ENCODE results near the gene PHACTR3. TPM values are rescaled to one million over a fixed set of nuclear protein-coding genes. Genes with fewer than 3 reads are reported as not detected.

PHACTR3 gene
- total and polyA plus RNA-seq, 4 donors = 0.14 to 0.42 (median 0.17) TPM

GRCh38 chr20:59617221-59617620 is 12.9 kb downstream of the PHACTR3 start:
- 45% methylated on average over 2 of the region's 2 CpGs for WGBS
- no peak overlapping the region for H3K27ac ChIP-seq (ENCODE audit: low read depth in 1 of 2, low read length in 2 of 2)
- H3K9me3 ChIP-seq (ENCODE audit: control insufficient read depth in 4 of 4, low read length in 3 of 4) = no peaks in the 10 kb centered on the region
- no peaks in the 10 kb centered on the region for H3K36me3 ChIP-seq (ENCODE audit: control insufficient read depth in 4 of 4, insufficient read depth in 3 of 4, low read depth in 1 of 4, low read length in 3 of 4)
- no peak overlapping the region for H3K4me3 ChIP-seq (ENCODE audit: low read depth in 1 of 3, low read length in 3 of 3)
- H3K4me1 ChIP-seq (ENCODE audit: control insufficient read depth in 4 of 4, insufficient read depth in 4 of 4, low read length in 3 of 4) = no peaks in the 10 kb centered on the region
- peaks cover 0 to 9% (median 0%) of the 10 kb centered on the region in 4 donors for H3K27me3 ChIP-seq (ENCODE audit: control insufficient read depth in 4 of 4, insufficient read depth in 4 of 4, low read length in 3 of 4)
- no peak for TF ChIP-seq FOXA2 (IDR thresholded peaks at IDR 0.05)
- no peak for TF ChIP-seq RAD21 (IDR thresholded peaks at IDR 0.05)
- TF ChIP-seq ZBTB33 (IDR thresholded peaks at IDR 0.05) = no peak
- no peak for TF ChIP-seq RXRA (IDR thresholded peaks at IDR 0.05)
- no peak for TF ChIP-seq SP1 (IDR thresholded peaks at IDR 0.05)
- TF ChIP-seq MAX (IDR thresholded peaks at IDR 0.05) = no peak
- TF ChIP-seq NR2F2 (IDR thresholded peaks at IDR 0.05) = no peak
- no peak for TF ChIP-seq TAF1 (conservative IDR thresholded peaks at IDR 0.05)
- no peak for TF ChIP-seq GABPA (IDR thresholded peaks at IDR 0.05 in 1 of 2, conservative IDR thresholded peaks at IDR 0.05 in 1 of 2)
- TF ChIP-seq HNF4A (conservative IDR thresholded peaks at IDR 0.05) = no peak
- TF ChIP-seq FOXA1 (IDR thresholded peaks at IDR 0.05) = no peak
- no peak for TF ChIP-seq HNF4G (IDR thresholded peaks at IDR 0.05)
- no peak for TF ChIP-seq REST (IDR thresholded peaks at IDR 0.05)
- TF ChIP-seq ATF3 (IDR thresholded peaks at IDR 0.05) = no peak
- TF ChIP-seq CTCF (IDR thresholded peaks at IDR 0.05; ENCODE audit: low read depth, low read length, missing input control) = no peak
- TF ChIP-seq YY1 (IDR thresholded peaks at IDR 0.05) = no peak
- no peak for TF ChIP-seq JUND (IDR thresholded peaks at IDR 0.05)
- no peak for TF ChIP-seq EGR1 (IDR thresholded peaks at IDR 0.05; ENCODE audit: low read depth in 2 of 2)
- no peak overlapping the region for H3K9ac ChIP-seq (ENCODE audit: low read depth in 1 of 2, low read length in 2 of 2)
- DNase-seq (ENCODE audit: low spot score) = no peak

Measured in liver (tissue), 9 donors.